A673 (cell line): Measurements from ENCODE around the gene PHYHD1. TPM values are rescaled to one million over a fixed set of nuclear protein-coding genes. Genes with fewer than 3 reads are reported as not detected.

Source experiments
- BruUV-seq: library from RNA; stranded (reverse); fragments of 400-500 nt; replicated peaks from 2 replicates; lab custom pipeline; 2021; lab: Mats Ljungman, UMichigan
- CTCF ChIA-PET: fragments of 300-600 bp; sonication (Branson Sonifier 250); formaldehyde crosslinking; loops from one replicate; lab custom pipeline; 2022; ENCODE audit warnings: antibody characterized with exemption; lab: Charles Lee
- POLR2A ChIA-PET: fragments of 300-600 bp; sonication (Branson Sonifier 250); formaldehyde crosslinking; loops from one replicate; lab custom pipeline; 2022; ENCODE audit warnings: antibody characterized with exemption; ENCODE audit not compliant: low non-redundant PET; lab: Charles Lee
- DNase-seq: peaks from one replicate; pipeline ENCODE4 v3.0.0-alpha.2; 2015; ENCODE audit warnings: low spot score
- H3K27ac ChIP-seq: fragments of 200-600 bp; sonication (generic); 2 replicates; pipeline ENCODE4 v1.5.1; 2016; ENCODE audit warnings: mixed run types, low read depth, mild to moderate bottlenecking, mixed read lengths, antibody characterized with exemption, low read length; ENCODE audit not compliant: poor library complexity, severe bottlenecking
- H3K27me3 ChIP-seq: fragments of 200-600 bp; sonication (generic); replicated peaks from 2 replicates; pipeline ENCODE4 v1.6.1; 2017; ENCODE audit warnings: mixed run types, low read depth, mild to moderate bottlenecking, mixed read lengths, antibody characterized with exemption, low read length; ENCODE audit not compliant: insufficient read depth, poor library complexity
- H3K36me3 ChIP-seq: fragments of 200-600 bp; sonication (generic); 2 replicates; pipeline ENCODE4 v1.6.1; 2016; ENCODE audit warnings: mixed run types, mild to moderate bottlenecking, mixed read lengths, antibody characterized with exemption, low read length; ENCODE audit not compliant: insufficient read depth, poor library complexity, severe bottlenecking
- H3K4me1 ChIP-seq: fragments of 200-600 bp; sonication (generic); 2 replicates; pipeline ENCODE4 v1.6.1; 2017; ENCODE audit warnings: mixed run types, mild to moderate bottlenecking, mixed read lengths, antibody characterized with exemption, low read length; ENCODE audit not compliant: insufficient read depth, poor library complexity, severe bottlenecking
- H3K4me3 ChIP-seq: fragments of 200-600 bp; sonication (generic); 2 replicates; pipeline ENCODE4 v1.5.1; 2016; ENCODE audit warnings: low read depth, mixed run types, mild to moderate bottlenecking, mixed read lengths, low read length; ENCODE audit not compliant: poor library complexity, severe bottlenecking
- H3K9me3 ChIP-seq: fragments of 200-600 bp; sonication (generic); 2 replicates; pipeline ENCODE4 v1.6.1; 2016; ENCODE audit warnings: mixed run types, low read depth, mild to moderate bottlenecking, mixed read lengths, antibody characterized with exemption, low read length; ENCODE audit not compliant: poor library complexity, severe bottlenecking
- EZH2 ChIP-seq: fragments of 200-600 bp; sonication (generic); IDR thresholded peaks from 2 replicates; pipeline ENCODE4 v1.6.1; 2017; ENCODE audit warnings: borderline replicate concordance, low read depth, mild to moderate bottlenecking, mixed read lengths, antibody characterized with exemption, low read length; ENCODE audit not compliant: poor library complexity, severe bottlenecking
- intact Hi-C: fragments of 100-400 bp; cut with micrococcal nuclease; formaldehyde crosslinking; loops from one replicate; pipeline ENCODE4 v1.10.0; 2022; ENCODE audit not compliant: unreplicated experiment
- total RNA-seq: library from RNA; stranded (reverse); gene quantifications from 2 replicates; pipeline ENCODE4 v1.2.3, GENCODE V29; 2021
- TF ChIP-seq, protein P1 (sequence below): fragments of 300-800, 200-600 bp; sonication (generic); conservative IDR thresholded peaks from 2 replicates; pipeline ENCODE4 v1.5.1; 2017; ENCODE audit warnings: low read depth, mild to moderate bottlenecking, antibody characterized with exemption, low read length, moderate library complexity, mixed read lengths

PHYHD1 gene
- total RNA-seq, 1 experiment from 2014 or later: 6.3 TPM

DNA sequence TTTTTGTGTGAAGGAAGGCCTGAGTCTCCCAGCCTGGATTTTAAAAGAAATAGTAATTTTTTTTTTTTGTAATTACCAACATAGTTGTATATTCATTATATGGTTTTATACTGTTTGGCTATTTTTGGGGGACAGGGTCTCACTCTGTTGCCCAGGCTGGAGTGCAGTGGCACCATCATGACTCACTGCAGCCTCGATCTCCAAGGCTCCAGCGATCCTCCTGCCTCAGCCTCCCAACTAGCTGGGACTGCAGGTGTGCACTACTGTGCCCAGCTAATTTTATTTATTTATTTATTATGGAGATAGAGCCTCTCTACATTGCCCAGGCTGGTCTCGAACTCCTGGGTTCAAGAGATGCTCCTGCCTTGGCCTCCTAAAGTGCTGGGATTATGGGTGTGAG lies 33.7 kb upstream of the PHYHD1 start:
- ChIA-PET CTCF (no interaction called here), POLR2A (interaction anchor here (0.7 kb wide), 1 partner anchor 148 kb away, joined by 3 read pairs; no protein-coding TSS in a partner anchor)
- Histone ChIP-seq H3K9me3 (no peaks in the 10 kb centered on the region), H3K4me3 (no peak overlapping the region), H3K27me3 (no peaks in the 10 kb centered on the region), H3K4me1 (peaks cover 9% of the 10 kb centered on the region), H3K27ac (no peak overlapping the region), H3K36me3 (peaks cover 18% of the 10 kb centered on the region)
- no TSS peak for BruUV-seq
- intact Hi-C loops: no loop called here
- DNase-seq: no peak
- no peak for TF ChIP-seq EZH2
- TF ChIP-seq, protein P1, sequence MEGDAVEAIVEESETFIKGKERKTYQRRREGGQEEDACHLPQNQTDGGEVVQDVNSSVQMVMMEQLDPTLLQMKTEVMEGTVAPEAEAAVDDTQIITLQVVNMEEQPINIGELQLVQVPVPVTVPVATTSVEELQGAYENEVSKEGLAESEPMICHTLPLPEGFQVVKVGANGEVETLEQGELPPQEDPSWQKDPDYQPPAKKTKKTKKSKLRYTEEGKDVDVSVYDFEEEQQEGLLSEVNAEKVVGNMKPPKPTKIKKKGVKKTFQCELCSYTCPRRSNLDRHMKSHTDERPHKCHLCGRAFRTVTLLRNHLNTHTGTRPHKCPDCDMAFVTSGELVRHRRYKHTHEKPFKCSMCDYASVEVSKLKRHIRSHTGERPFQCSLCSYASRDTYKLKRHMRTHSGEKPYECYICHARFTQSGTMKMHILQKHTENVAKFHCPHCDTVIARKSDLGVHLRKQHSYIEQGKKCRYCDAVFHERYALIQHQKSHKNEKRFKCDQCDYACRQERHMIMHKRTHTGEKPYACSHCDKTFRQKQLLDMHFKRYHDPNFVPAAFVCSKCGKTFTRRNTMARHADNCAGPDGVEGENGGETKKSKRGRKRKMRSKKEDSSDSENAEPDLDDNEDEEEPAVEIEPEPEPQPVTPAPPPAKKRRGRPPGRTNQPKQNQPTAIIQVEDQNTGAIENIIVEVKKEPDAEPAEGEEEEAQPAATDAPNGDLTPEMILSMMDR: no peak

DNA sequence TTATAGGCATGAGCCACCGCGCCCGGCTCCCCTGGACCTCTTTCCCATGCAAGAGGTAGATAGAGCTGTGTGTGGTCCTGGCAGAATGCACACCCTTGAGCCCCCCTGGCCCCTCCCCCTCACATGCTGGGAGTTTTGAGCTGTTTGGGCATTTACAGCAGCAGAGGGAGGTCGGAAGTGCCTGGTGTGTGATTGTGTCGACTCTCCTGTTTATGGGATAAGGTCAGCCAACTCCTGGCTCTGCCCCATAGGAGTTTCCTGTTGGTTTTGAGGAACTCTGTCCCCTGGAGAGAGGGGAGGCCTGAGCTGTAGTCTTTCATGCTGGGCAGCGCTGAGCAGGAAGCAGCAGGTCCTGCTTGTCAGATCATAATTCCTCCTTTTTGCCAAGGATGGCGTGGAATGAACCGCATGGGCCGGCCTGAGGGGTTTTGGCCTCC lies 32.9 kb upstream of the PHYHD1 start:
- H3K36me3 ChIP-seq: peaks cover 18% of the 10 kb centered on the region
- peak overlapping the region; percentile 49 for H3K27ac ChIP-seq

DNA sequence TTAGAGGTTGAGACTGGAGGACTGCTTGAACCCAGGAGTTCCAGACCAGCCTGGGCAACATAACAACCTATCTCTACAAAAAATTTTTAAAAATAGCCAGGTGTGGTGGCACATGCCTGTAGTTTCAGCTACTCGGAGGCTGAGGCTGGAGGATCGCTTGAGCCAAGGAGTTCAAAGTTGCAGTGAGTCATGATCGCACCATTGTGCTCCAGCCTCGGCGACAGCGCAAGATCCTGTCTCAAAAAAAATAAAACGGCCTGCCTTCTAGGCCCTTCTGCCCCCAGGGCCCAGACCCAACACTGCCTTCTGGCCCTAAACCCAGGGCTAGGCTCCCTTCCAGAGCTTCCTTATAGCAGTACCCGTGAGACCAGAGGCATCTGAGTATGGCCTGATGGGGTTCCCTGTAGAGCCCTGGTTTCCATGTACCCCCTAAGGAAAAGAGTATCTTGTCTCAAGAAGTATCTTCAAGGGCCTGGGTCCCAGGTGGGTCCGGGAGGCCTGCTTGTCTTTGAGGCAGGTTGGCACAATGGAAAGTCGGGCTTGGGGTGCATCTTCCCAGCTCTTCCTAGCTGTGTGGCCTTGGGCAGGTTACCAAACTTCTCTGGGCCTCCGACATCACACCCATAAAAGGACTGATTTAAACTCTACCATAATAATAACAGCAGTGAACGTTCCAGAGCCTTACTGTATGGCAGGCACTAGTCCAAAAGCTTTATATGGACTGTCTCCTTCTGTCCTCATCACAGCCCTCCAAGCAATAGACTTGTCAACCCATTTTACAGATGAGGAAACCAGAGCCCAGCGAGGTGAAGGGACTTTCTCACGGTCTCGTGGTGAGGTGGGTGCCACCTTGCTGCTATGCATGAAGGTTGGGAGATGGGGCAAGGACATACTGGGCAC lies 29.2 kb upstream of the PHYHD1 start:
- intact Hi-C loops: no loop called here
- Histone ChIP-seq H3K4me3 (no peak overlapping the region), H3K36me3 (peaks cover 18% of the 10 kb centered on the region), H3K4me1 (peaks cover 9% of the 10 kb centered on the region), H3K27ac (no peak overlapping the region), H3K9me3 (no peaks in the 10 kb centered on the region), H3K27me3 (no peaks in the 10 kb centered on the region)
- no peak for TF ChIP-seq EZH2
- TF ChIP-seq, protein P1: no peak
- no peak for DNase-seq
- no TSS peak for BruUV-seq
- POLR2A ChIA-PET: no interaction called here
- CTCF ChIA-PET: no interaction called here

More for the DNA sequence above, 32.9 kb upstream of the PHYHD1 start:
- BruUV-seq: no TSS peak
- H3K27me3 ChIP-seq: no peaks in the 10 kb centered on the region
- no peaks in the 10 kb centered on the region for H3K9me3 ChIP-seq
- POLR2A ChIA-PET: interaction anchor here (0.5 to 0.6 kb wide), 2 partner anchors 11 to 1348 kb away, joined by 3 to 8 read pairs; no protein-coding TSS in a partner anchor
- DNase-seq: peak; percentile 89
- intact Hi-C loops: no loop called here
- CTCF ChIA-PET: interaction anchor here (0.7 to 1.2 kb wide), 2 partner anchors 36 to 1332 kb away, joined by 3 to 4 read pairs; no protein-coding TSS in a partner anchor
- TF ChIP-seq EZH2: no peak
- TF ChIP-seq, protein P1: no peak
- H3K4me1 ChIP-seq: peaks cover 9% of the 10 kb centered on the region
- H3K4me3 ChIP-seq: no peak overlapping the region
